Fibroblast of villous mesenchyme (primary cell): ENCODE results near the gene ZNF423. TPM values are rescaled to one million over a fixed set of nuclear protein-coding genes. Genes with fewer than 3 reads are reported as not detected.

Source experiments
- DNase-seq: peaks from one replicate; pipeline ENCODE4 v3.0.0-alpha.2; 2010; ENCODE audit warnings: low read depth
- H3K4me3 ChIP-seq: 2 replicates; pipeline ENCODE4 v1.5.1; 2011; ENCODE audit warnings: low read depth, mild to moderate bottlenecking, low read length
- total RNA-seq: library from RNA; depleted of rRNA; stranded (reverse); fragments of >200 nt; gene quantifications from 2 replicates; pipeline ENCODE4 v1.2.3, GENCODE V29; 2012
- TF ChIP-seq, protein P1 (sequence below): IDR thresholded peaks from 2 replicates; pipeline ENCODE4 v1.5.1; 2012; ENCODE audit warnings: low read depth, mild to moderate bottlenecking, low read length; ENCODE audit not compliant: insufficient read depth

ZNF423 gene
- total RNA-seq, 1 donor, result 0.43 TPM

DNA sequence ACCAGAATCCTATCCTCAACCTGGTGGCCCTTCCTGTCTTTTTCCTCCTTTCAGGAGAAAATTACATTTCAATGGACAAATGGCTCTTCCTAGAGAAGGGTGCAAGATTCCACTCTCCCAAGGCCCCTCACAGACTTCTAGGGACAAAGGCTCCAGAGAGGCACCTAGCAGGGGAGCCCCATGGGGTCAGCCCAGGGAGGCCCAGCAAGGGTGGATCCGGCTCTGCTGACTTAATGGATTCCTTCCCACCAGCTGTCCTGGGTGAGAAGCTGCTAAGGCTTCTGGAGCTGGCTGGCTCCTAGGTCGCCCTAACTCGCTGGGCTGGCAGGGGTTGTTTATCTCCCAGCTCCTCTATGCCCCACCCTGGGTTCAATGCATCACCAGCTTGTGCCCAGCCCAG lies 152.4 kb downstream of the ZNF423 start:
- H3K4me3 ChIP-seq, result no peak overlapping the region
- TF ChIP-seq, protein P1, sequence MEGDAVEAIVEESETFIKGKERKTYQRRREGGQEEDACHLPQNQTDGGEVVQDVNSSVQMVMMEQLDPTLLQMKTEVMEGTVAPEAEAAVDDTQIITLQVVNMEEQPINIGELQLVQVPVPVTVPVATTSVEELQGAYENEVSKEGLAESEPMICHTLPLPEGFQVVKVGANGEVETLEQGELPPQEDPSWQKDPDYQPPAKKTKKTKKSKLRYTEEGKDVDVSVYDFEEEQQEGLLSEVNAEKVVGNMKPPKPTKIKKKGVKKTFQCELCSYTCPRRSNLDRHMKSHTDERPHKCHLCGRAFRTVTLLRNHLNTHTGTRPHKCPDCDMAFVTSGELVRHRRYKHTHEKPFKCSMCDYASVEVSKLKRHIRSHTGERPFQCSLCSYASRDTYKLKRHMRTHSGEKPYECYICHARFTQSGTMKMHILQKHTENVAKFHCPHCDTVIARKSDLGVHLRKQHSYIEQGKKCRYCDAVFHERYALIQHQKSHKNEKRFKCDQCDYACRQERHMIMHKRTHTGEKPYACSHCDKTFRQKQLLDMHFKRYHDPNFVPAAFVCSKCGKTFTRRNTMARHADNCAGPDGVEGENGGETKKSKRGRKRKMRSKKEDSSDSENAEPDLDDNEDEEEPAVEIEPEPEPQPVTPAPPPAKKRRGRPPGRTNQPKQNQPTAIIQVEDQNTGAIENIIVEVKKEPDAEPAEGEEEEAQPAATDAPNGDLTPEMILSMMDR, result no peak
- DNase-seq, result no peak

DNA sequence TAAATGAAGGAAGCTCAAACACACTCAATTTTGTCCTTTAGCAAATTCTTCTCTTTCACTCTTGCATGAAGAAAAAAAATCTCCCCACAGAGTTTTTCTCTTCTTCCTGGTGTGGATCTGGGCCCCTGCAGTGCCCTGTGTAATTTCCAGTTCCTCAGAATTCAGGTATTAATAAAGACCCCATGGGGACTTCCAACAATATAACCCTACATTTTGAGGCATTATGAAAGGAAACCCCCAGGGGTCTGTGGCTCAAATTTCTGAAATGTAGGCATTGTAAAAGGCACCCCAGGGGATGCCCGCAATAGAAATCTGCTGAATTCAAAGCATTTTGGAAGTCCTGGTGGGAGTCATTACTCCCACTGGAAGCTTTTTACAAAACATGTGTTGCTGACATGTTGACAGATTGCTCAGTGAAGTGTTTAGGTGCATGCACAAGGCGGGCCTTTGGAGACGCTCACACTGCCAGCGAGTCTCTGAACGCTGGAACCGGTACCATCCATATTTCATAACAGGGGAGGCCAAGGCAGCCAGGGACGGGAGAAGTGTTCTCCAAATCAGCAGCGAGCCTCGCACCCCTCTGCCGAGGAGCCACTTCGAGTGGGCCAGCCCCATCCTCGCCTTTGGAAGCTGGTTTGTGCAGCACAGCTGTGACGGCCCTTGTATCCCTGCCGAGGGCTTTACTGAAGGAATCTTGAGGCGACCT lies 154.0 kb downstream of the ZNF423 start:
- no peak for DNase-seq
- TF ChIP-seq, protein P1, result no peak
- no peak overlapping the region for H3K4me3 ChIP-seq

DNA sequence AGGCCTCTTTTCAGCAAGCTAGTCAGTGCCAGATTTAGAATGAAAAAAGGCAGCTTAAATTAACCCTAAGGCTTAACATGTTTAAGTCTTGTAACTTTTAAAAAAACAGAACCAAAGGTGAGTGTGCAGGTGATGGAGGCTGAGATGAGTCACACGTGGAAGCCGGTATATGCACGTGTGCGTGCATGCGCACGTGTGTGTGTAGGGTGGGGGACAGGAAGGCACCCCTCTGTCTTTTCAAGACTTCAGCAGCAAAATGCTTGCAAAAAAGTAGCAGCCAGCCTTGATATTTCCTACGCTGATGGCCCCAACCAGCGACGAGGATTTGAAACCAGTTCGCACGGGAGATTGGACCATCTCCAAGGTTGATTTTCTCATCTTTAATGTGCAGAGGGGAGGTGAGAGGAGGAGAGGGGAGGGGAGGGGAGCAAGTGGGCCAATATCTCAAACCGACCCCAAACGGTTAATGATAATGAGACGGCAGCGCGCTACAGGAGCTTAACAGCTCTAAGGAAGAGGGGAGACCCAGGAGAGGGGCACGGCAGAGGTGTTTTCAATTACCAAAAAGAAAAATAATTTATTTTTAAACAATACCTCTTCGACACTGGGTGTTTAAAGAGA lies 154.7 kb downstream of the ZNF423 start:
- DNase-seq, result no peak
- no peak overlapping the region for H3K4me3 ChIP-seq
- TF ChIP-seq, protein P1, result no peak

DNA sequence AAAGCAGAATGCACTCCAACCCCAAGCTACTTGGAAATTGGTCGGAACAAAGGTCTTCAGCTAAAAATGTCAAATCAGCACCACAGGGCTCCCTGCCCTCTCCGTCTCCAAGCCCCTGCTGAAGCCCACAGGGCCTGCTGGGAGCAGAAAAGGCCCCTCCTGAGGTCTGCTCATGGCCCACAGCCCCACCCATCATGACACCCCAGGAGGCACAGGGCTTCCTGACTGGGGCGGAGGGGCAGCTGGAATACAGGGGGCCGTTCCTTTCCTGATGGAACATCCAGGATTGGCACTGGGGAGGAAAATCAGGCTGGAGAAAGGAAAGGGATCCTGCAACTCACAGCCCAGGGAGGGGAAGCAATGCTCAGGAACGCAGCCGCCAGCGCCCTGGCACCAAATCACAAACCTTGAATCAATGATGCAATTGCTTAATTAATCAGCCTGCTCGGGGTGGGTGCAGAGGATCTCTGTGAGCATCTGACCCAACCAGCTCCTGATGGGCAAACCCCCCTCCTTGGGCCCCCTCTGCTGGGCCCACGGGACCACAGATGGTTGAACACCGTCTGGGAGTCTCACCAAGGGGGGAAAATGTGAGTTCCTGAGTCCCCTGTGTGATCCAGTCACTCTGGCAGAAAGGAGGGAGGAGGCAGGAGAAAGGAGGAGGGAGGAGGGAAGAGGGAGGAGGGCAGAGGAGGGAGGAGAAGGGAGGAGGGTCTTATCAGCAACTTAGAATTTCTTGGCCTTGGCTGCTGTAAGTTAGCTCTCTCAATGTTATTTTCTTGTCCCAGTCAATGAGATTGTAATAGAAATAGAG lies 155.5 kb downstream of the ZNF423 start:
- no peak for DNase-seq
- TF ChIP-seq, protein P1, result no peak
- no peak overlapping the region for H3K4me3 ChIP-seq

DNA sequence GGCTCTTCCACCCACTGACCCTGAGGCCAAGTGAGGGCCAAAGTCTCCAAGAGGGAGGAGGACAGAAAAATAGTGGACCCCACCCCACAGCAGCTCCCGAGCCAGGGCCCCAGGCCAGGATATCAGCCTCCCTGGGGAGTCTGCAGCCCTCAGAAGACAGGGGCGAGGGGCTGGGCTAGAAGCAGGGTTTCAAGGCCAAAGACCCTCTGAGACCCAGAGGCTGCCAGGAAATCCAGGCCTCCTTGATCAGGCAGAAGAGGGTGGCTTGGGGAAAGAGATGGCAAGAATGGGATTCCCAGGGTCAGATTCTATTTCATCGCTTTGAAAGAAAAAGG lies 156.1 kb downstream of the ZNF423 start:
- TF ChIP-seq, protein P1, result no peak
- H3K4me3 ChIP-seq, result no peak overlapping the region
- no peak for DNase-seq

DNA sequence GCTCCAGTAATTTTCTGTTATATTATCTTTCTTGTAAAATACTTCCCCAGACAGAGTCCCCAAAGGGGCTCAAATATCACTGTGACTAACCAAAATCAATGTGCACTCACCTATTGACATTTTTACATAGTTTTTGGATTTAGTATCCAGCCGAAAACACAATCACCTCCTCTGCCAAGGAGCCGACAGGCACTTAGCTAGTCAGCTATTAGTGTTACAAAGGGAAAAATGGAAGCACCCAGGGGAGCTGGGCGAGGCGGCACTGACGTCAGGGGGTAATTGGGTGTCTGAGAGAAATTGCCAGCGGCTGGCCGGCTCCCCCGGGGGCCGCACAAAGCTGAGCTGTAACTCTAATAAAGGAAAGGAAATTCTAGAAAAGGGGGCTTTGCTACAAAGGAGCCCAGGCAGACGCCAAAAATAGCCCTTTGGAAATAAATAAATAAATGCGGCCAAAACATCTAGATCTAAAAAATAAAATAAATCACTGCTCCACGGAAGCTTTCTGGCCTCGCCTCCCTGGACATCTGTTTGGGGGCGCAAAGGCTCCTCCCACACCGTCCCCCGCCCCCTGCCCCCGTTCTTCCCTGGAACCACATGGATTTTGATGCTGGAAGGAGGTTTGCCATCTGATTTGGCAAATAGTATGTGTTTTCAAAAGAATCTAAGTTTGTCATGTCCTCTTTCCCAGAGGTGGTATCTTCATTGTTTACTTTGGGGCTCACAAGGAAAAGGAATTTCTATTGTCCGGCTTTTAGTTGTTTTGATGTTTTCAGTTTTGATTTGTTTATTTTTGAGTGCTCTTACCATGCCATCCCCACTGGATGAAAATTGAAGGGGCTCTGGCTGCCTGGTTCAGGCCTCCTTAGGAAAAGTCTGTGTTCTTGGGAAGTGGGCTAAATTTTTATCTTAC lies 156.7 kb downstream of the ZNF423 start:
- H3K4me3 ChIP-seq, result no peak overlapping the region
- TF ChIP-seq, protein P1, result no peak
- no peak for DNase-seq
